Measurements from ENCODE around the gene CMSS1. TPM values are rescaled to one million over a fixed set of nuclear protein-coding genes. Genes with fewer than 3 reads are reported as not detected.

CMSS1 gene
- total RNA-seq, 6 experiments from 2014 or later: 10.1 to 14.6 (median 11.6) TPM

DNA sequence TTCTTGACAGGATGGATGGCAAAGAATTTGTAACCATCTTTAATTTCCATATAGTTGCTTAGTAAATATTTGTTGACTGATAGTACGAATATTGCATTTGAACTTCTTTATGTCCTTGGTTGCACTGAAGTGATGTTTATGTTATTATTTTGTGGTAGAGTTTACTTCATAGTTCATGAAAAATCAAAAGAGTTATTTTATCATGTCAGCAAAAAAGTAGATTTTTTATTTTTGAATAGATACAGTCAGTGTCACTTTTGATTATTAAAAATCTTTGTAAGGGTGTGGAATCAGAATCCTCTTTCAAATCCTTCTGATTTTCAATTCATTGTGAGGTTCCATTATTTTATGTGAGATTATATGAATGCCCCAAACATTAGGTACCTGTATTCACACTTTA is 261.7 kb downstream of the CMSS1 start:
- Histone ChIP-seq H3K9me3 (no peaks in the 10 kb centered on the region), H3K4me1 (peaks cover 0 to 23% (median 6%) of the 10 kb centered on the region in 4 donors), H3K27ac (no peak overlapping the region), H3K4me3 (no peak overlapping the region), H3K36me3 (no peaks in the 10 kb centered on the region), H3K27me3 (no peaks in the 10 kb centered on the region)
- DNase-seq (no peak), ATAC-seq (no peak)
- WGBS (ENCODE audit: insufficient coverage, low coverage, low lambda C conversion rate, missing lambda C conversion rate): 91% methylated on average over 1 of the region's 1 CpG
- intact Hi-C loops (cut with DNase I): no loop called here
- TF ChIP-seq, protein P1, sequence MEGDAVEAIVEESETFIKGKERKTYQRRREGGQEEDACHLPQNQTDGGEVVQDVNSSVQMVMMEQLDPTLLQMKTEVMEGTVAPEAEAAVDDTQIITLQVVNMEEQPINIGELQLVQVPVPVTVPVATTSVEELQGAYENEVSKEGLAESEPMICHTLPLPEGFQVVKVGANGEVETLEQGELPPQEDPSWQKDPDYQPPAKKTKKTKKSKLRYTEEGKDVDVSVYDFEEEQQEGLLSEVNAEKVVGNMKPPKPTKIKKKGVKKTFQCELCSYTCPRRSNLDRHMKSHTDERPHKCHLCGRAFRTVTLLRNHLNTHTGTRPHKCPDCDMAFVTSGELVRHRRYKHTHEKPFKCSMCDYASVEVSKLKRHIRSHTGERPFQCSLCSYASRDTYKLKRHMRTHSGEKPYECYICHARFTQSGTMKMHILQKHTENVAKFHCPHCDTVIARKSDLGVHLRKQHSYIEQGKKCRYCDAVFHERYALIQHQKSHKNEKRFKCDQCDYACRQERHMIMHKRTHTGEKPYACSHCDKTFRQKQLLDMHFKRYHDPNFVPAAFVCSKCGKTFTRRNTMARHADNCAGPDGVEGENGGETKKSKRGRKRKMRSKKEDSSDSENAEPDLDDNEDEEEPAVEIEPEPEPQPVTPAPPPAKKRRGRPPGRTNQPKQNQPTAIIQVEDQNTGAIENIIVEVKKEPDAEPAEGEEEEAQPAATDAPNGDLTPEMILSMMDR (IDR thresholded peaks at IDR 0.05): no peak
- no peak for TF ChIP-seq POLR2A (IDR thresholded peaks at IDR 0.05)

DNA sequence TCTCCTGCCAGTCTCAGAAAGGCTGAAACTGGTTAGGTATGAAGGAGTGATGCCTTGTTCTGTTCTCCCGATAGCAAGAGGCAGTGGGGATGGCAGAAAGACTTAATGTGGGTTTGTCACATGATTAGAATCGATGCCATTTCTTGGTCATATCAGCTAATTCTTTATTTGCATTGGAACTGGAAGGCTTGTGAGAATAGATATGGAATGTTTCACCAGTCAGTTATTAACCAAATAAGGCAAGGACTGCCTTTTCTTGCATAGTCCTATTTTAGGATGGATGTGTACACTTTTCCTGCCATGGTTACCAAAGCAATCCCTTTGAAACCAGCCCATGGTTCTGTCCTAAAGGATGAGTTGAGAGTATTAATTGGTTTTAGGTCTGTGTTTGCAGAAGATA is 262.9 kb downstream of the CMSS1 start:
- no peak overlapping the region for H3K27ac ChIP-seq
- peaks cover 0 to 22% (median 6%) of the 10 kb centered on the region in 4 donors for H3K4me1 ChIP-seq
- no peak overlapping the region for H3K4me3 ChIP-seq
- WGBS (ENCODE audit: insufficient coverage, low coverage, low lambda C conversion rate, missing lambda C conversion rate): 13% methylated on average over 2 of the region's 2 CpGs
- H3K27me3 ChIP-seq: no peaks in the 10 kb centered on the region
- no peaks in the 10 kb centered on the region for H3K9me3 ChIP-seq
- ATAC-seq: peak; percentile 76 to 89 (median 82)
- intact Hi-C loops (cut with DNase I): no loop called here
- H3K36me3 ChIP-seq: no peaks in the 10 kb centered on the region
- no peak for TF ChIP-seq POLR2A (IDR thresholded peaks at IDR 0.05)
- TF ChIP-seq, protein P1 (IDR thresholded peaks at IDR 0.05): no peak
- no peak for DNase-seq

DNA sequence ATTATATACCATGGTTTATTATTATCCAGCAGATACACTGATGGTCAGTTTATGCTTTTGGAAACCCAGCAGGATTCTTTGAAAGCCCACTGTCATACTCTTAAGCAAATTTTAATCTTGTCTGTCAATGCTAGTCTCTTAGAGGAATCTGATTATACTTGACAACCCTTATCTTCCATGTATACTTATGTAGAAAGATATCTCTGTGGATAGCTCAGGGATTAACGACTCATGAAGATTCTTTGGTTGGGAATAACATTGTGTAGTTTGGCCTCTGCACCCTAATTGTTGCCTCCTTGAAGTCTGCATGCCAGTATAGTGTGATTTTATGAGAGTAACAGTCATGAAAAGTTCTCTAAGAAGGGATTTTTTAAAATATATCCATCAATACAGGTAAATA is 263.6 kb downstream of the CMSS1 start:
- no peak for ATAC-seq
- Histone ChIP-seq H3K4me1 (peaks cover 0 to 15% (median 2%) of the 10 kb centered on the region in 4 donors), H3K27ac (no peak overlapping the region), H3K36me3 (no peaks in the 10 kb centered on the region), H3K4me3 (no peak overlapping the region), H3K9me3 (no peaks in the 10 kb centered on the region), H3K27me3 (no peaks in the 10 kb centered on the region)
- intact Hi-C loops (cut with DNase I): no loop called here
- WGBS (ENCODE audit: insufficient coverage, low coverage, low lambda C conversion rate, missing lambda C conversion rate): 76% methylated on average over 1 of the region's 1 CpG
- no peak for DNase-seq
- TF ChIP-seq POLR2A (IDR thresholded peaks at IDR 0.05): no peak

DNA sequence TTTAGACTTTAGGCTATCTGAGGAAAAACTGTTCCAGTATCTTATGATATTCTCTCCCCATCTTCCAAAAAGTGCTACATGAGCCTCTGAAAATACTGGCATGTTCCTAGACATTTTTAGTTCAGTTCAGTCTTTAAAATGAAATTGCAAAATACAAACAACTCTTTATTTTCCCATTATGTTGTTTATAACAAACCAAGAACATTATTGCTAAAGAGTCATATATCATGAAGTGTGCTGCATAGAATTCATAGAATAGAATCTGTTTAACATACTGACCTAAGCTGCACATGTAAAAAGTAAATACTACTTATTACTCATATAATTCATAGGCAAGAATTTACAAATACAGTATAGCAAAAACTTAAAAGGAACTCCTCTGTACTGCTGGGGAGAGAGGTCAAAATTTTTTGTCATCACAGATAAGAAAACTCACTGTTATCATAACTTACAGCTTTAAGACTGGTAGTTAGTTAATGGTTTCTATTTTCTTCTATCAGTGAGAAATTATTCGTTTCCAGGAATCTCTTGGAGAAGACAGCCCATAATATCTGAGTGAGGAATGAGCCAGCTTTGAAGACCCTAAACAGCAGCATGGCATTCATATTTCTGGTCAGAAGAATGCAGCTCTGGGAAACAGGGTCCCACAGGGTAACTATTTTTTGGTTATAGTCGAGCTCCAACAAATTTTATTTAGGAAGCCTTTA is 264.5 kb downstream of the CMSS1 start:
- 63% methylated on average over 2 of the region's 2 CpGs for WGBS (ENCODE audit: insufficient coverage, low coverage, low lambda C conversion rate, missing lambda C conversion rate)
- TF ChIP-seq, protein P1 (IDR thresholded peaks at IDR 0.05): no peak
- Histone ChIP-seq H3K27ac (no peak overlapping the region), H3K4me3 (no peak overlapping the region), H3K27me3 (no peaks in the 10 kb centered on the region), H3K36me3 (no peaks in the 10 kb centered on the region), H3K4me1 (peaks cover 0 to 7% (median 0%) of the 10 kb centered on the region in 4 donors), H3K9me3 (no peaks in the 10 kb centered on the region)
- DNase-seq (no peak), ATAC-seq (no peak)
- intact Hi-C loops (cut with DNase I): no loop called here

DNA sequence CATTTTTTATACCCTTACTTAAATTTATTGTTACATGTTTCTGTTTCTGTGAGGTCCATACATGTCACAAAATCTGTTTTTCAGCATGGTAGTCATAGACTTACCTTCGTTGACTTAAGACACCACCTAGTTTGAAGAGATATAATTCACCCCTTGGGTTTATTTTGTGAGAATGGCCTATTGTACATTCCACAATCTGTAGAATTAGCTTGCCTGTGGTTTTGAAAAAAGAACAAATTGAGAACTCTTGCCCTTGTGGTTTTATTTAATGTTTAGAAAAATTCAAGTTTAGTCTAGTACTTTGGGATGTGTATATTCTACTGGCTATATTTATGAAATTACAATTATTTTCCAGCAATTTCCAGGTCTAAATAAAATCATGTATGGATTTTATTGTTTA is 265.1 kb downstream of the CMSS1 start:
- Histone ChIP-seq H3K27ac (no peak overlapping the region), H3K4me3 (no peak overlapping the region), H3K4me1 (peaks cover 0 to 4% (median 0%) of the 10 kb centered on the region in 4 donors), H3K36me3 (no peaks in the 10 kb centered on the region), H3K27me3 (no peaks in the 10 kb centered on the region), H3K9me3 (no peaks in the 10 kb centered on the region)
- TF ChIP-seq POLR2A (IDR thresholded peaks at IDR 0.05): no peak
- TF ChIP-seq, protein P1 (IDR thresholded peaks at IDR 0.05): no peak
- intact Hi-C loops (cut with DNase I): no loop called here
- WGBS (ENCODE audit: insufficient coverage, low coverage, low lambda C conversion rate, missing lambda C conversion rate): 100% methylated on average over 1 of the region's 1 CpG
- ATAC-seq (no peak), DNase-seq (no peak)

Measured in right lobe of liver (tissue), 6 donors.